GM18873 (cell line): ENCODE data around the gene TCERG1L.

Experiments used
- ATAC-seq: cut with Tn5 transposase; IDR thresholded peaks from one replicate; pipeline ENCODE4 v1.9.1; 2021; ENCODE audit warnings: mild to moderate bottlenecking, moderate library complexity, moderate number of reproducible peaks; ENCODE audit not compliant: unreplicated experiment, low FRiP score

Gene TCERG1L

DNA sequence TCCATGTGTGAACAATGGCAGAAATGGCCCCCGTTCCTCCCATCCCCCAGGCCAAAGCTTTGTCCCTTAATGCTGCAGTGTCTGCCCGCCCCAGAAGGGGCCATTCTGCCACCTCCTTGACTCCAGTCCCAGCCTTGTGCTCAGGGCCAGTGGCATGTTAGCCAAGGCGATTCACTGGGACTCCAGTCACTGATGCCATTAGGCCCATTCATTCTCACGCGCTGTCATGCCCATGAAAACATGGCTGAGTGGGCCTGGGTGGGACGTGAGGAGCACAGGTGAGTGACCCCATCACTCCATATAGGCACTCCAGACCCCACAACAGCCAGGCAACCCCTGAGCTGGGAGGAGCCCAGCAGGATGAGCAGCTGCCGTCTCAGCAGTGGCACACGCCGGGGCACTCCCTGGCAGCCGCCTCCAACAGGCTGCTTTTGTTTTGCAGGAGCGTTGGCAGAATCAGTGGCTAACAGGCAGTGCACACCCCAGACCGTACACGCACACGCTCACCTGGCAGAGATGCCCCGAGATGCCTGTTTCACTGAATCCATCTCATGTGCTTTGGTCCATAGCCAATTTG, 79.5 kb downstream of the TCERG1L start:
- no peak for ATAC-seq

DNA sequence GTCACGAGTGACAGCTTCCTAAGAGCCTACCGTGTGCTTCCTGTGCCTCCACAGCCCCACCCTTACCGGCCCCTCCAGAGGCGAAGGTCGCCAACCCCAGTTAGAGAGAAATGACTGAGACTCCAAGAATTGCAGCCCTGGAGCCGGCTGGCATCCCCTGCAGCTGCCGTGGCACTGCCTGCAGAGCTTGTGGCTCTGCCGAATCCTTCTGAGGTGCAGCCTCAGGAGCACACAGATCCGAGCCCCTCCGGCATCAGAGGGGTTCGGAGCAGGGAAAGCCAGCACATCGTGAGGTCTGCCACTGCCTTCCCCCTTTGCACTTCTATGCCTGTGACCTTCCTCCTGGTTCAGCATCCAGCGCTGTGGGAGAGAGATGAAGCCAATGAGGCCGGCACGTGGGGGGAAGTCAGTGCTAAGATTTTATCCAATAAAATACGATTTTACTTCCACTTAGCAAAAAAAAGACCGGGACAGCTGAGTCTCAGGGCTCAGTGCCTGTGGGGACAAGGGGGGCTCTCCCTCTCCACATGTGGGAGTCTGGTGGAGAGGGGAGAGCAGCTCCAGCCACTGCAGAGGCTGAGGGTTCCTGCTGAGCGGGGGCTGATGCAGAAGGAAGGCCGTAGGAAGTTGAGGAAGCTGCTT, 80.1 kb downstream of the TCERG1L start:
- ATAC-seq, result no peak

DNA sequence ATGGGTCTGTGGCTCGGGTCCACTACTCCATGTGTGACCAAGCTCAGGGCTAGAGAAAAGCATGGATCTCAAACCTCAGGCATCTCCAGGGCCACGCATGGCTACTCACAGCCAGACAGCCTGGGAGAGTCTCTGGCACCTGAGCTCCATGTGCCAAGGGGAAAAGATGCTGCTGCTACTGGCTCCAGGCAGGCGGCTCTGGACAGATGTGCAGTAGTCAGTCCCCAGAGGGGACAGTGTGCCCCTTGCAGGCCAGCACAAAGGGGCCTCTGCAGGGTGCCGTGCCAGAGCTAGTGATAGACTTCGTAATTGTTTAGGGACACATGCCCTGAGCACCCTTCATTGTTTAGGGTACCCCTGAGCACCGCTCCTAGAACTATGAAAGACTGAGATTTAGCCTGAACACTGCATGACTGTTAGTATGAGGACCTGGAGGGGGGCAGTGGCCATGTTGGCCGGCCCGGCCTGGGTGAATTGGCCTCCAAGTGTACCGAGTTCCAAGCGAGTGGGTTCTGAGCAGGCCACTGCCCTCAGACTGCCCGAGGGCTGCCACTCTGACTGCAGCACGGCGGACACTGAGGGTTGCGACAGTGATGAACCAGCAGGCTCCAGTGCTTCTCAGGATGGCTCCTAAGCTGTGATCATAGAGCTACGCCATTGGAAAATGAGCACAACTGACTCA, 80.7 kb downstream of the TCERG1L start:
- no peak for ATAC-seq

DNA sequence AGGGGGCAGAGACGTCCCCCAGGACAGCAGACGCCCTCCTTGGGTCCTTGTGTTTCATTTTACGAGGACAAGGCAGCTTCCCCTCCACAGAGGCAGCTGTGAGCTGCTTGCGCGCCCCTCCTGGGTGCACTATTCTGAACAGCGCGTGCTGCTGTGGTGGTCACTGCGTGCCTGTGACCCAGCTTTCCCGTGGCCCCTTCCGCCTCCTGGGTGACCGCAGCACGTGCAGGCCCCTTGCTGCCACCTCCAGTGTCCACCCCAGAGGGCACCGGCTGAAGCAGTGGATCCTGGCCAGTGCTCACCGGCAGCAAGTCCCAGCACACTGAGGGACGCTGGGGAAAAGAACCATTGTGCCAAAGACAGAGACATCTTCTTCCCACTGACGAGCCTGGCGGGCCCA, 81.4 kb downstream of the TCERG1L start:
- ATAC-seq, result no peak

DNA sequence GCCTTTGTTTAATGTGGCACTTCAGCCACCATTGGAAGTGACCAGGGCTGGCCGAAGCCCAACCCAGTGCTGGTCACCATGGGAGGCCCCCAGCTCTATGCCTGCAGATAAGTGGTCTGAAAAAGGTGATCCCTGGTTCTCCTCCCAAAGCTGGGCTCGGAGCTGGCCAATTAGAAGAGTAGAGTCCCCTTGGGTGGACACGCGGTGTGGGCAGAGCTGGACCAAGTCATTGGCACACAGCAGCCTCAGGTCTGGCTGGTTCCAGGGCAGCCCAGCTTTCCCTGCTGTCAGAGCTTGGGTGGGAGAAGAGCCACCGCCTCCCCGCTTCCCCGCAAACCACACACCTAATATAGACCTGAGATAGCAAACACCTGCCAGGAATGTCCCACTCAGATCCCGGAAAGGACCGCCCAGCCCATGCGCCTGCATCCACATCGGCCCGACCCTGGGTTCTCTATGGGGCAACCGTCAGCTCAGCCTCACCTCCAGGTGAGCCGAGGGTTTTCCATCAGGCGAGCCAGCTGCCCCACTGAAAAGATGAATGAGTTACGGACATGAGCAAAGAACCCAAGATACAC, 84.3 kb downstream of the TCERG1L start:
- ATAC-seq, result no peak

DNA sequence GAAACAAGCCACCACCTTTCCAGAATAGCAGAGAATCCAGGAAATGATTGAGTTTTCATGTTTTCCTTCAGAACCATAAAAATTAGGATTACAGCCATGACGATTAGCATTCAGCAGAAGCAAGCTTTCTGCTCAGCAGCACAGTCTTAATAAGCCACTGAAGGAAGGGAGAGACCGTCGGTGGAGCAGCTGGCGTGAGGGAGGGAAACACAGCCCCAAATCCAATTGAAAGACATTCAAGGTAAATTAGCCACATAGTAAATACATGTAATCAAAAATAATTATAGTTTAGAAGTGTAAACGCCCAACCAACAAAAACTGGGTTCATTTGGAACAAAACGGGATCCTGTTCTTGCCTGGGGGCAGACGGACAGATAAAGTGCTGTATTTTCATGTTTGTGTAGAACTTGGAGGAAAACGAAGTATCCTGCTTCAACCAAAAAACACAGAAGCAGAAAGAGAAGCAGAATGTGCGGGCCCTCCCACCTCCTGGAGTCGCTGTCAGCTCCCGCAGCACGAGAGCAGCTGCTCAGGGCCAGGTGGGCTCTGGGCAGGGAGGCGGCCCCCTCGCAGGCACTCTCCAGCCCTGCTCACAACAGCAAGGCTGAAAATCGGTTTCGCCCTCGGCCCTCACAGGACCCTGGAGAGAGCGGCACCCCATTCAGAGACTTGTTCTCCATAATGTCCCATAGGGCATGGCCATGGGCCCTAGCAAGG, 84.9 kb downstream of the TCERG1L start:
- no peak for ATAC-seq

DNA sequence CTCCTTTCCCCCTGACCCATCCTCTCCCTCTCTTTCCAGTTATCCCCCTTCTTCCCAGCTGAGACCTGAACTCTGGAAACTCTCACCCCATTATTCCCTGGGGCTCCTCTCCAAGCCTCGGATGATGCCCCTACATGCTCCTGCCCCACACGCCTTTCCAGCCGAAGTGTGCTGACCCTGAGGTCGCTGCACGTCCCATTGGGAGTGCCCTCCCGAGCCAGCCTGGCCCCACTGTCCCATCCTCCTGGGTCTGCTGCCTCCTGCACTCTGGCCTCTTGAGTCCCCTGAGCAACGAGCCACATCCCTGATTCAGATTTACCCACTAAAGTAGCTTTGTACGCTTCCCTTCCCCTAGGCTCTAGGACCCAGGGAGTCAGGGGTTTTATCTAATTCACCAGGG, 87.4 kb downstream of the TCERG1L start:
- no peak for ATAC-seq

DNA sequence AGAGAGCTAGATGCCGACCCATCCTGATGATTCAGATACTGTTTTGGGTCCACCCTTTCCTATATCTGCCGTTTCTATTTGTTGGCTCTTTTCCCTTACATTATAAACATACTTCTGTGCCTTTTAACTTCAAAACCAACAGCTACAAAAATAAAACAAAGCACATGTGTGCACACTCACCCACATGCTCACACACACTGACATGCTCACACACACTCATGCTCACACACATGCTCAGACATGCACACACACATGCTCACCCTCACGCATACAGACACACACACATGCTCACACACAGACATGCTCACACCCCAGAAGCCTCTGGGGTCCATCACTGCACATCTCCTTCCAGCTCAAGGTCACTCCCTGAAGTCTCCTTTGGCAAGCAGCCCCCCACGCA, 88.1 kb downstream of the TCERG1L start:
- ATAC-seq, result no peak

DNA sequence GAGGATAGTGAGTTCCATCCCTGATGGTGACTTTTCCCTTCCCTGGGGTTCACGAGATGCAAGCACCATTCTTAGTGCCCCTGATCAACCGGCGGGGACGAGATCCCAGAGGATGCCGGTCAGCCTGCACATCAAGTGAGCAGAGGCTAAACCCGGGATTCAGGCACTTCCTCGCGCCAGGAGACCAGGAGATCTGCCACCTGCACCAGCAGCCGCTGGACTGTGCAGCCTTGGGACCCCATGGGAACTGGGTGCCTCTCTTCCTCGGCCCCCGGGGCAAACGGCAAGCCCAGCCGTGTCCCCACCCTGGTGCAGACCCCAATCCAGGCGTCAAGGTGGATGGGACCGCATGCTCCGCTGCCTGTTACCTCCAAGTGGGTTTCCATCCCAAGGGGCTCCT, 88.5 kb downstream of the TCERG1L start:
- no peak for ATAC-seq

DNA sequence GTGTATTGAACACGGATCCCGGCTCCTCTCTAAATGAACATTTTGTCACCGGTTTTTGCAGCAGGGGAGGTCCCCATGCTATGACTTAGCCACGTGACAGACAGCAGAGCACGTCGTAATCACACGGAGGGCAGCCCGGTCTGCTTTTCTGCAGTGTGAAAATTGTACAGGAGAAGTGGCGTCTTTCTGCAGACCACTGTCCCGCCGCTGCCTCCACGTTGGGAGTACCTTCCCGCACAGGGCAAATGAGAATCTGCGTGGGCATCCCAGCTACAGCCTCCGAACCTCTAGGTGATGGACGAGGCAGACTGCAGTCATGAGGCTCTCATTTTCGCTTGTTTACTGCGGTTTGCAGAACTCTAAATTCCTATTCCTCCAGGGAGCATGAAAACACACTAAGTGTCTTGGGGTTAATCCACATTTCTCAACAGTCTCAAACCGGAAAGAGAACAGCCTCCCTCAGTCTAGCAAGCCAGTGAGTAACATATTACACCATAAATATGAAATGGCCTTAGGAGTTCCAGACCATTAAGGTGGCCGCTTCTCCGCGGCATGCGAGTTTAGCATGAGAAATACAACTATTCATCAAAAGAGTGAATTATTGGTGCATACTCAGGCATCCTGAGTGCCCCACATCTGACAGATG, 89.8 kb downstream of the TCERG1L start:
- no peak for ATAC-seq

DNA sequence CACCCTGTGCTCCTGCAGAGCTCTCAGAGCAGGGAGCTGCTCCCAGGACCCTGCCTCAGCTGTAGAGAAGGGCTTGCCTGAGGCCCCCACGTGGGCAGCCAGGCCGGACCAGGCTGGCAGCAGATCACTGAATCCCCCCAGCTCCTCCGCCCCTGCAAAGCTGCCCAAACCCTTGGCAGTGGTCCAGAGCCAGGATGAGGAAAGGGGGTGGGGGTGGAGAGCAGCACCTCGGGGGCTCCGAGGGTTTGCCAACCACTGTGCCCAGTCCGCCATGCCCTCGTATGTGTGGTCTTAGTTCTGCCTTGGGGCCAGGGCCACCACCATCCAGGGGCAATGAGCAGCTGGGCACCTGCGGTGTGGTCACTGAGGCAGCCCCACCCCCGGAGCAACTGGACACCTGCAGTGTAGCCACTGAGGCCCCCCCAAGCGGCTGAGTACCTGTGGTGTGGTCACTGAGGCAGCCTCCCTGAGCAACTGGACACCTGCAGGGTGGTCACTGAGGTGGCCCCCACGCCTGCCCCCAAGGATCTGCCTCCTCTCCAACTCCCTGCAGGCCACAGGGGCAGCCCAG, 90.8 kb downstream of the TCERG1L start:
- ATAC-seq, result no peak

DNA sequence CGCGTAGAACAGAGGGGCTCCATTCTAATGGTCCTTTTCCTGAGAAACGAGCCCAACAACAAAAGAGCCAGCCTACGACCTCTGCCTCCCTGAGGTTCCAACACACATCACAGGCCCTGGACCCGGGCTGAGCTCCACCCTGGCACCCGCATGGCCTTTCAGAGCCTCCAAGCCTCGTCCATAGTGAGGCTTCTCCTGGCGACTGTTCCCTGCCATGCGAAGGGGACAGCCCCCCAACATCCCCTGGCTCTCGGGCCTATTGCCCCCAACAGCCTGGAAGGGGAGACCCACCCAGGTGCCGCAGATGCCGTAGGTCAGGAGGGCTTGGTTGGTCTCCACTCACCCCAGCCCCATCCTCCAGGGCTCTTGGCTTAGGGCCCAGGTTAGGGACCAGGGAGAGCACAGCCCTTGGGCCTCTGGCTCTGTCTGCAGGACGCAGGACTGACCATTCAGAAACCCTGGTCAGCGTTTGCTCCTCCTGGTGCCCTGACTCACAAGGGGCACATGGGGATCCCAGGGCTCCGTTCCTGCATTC, 91.5 kb downstream of the TCERG1L start:
- no peak for ATAC-seq

DNA sequence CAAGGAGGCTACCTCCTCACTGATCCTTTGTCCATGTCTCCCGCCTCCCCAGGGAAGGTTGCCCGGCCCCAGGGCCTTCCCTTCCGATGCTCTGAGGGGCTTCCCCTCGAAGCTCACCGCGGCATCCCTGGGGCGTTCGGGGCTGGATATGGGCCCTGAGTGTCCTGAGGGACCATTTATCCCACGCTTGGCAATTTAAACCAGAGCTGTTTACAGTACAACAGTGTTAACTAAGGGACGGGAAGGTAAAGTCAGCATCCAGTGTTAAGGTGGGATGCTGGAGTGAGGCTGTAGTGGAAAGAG, 92.0 kb downstream of the TCERG1L start:
- ATAC-seq, result no peak

DNA sequence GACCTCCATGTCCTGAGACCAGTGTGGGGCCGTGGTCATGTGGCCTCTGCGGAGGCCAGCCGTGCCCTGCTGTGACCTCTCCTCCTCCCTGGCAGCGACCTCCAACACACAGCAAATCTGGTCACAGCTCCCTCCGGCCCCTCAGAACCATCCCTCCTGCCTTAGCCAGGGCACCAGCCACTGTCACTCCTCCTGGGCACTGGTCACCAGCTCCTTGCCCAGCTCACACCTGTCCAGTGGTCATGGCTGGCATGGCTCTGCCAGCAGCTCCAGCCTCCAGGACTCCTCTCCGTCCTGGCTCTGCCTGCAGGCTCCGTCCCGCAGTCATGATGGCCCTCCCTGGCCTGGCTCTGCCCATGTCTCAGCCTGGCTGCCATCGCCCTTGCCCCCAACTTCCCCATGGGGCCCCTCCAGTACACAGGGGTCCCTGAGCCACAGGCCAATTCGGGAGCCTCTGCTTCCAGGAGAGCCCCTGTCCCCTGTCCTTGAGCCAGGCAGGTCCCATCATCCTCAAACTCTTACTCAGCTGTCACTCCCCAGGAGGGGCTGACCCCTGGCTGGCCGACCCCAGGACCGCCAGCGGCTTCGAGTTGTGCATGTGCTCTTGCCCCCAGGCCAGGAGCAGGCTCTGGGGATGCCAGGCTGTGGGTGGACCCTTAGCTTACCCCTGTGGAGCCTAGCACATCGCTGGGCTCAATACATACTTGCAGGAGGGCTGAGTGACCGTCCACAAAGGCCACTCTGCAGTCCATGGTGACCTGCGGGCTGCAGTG, 92.5 kb downstream of the TCERG1L start:
- ATAC-seq, result no peak

DNA sequence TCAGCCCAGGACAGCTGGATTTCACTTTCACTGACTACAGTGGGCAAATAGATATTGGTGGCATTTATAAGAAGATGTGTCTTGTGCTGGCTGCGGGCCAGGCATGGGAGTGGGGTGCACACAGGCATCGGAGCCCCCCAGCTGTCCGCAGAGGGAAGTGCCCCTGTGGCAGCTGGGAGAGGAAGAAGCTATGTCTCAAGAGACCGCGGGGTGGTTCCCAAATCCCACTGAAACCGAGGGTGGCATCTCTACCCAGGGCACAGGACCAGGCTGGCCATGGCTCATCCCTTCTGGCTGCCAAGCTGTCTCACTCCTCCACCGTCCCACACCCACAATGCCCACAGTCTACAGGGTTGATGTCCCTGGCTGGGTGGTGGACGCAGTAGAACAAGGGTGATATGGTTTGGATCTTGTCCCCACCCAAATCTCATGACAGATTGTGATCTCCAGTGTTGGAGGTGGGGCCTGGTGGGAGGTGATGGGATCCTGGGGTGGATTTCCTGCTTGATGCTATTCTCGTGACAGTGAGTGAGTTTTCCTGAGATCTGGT, 94.8 kb downstream of the TCERG1L start:
- ATAC-seq, result no peak

DNA sequence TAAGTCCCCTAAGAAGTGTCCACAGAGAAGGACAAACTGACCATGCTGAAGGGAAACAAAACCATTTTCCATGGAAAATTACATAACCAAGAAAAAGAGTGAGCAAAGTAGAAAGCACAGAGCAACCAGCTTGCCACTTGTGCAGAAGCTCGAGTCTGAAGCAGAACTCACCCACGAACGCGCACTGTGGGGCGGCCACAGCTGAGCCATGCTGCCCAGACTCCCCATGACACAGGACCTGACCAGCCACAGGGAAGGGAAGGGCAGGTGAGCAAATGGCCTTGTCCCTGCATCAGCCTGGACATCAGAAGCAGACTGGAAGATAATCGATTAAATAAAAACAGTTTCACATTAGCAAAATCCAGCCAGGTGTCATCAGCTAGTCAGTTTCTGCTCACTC, 95.7 kb downstream of the TCERG1L start:
- no peak for ATAC-seq

DNA sequence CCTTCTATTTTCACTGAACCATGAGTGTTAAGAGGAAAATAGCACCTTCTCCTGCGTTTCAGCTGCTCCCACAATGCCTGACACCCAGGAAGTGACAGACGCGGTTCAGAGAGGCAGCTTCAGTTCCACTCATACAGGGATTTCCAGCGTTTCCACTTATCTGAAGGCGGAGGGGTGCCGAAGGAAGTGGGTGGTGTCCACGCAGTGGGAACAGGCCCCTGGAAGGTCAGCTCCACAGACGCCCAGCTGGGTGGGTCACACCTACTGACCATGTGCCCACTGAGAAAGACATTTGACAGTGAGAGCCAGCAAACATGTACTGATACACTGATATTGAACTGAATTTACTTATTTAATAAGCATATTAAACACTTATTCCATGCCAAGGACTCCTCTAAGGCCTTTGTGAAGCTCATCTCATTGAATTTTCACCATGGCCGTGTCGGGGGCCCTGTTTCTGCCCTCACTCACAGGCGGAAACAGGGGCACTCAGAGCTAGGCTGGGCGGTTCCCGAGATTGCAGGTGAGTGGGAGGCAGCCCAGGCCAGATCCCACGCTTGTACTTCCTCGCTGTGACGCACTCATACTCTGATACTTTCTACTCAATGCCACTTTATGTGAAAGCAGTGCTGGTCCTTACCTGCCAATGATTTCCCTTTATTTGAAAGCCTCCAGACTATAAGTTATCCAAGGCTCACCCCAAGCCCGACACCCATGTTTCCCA, 96.8 kb downstream of the TCERG1L start:
- no peak for ATAC-seq

DNA sequence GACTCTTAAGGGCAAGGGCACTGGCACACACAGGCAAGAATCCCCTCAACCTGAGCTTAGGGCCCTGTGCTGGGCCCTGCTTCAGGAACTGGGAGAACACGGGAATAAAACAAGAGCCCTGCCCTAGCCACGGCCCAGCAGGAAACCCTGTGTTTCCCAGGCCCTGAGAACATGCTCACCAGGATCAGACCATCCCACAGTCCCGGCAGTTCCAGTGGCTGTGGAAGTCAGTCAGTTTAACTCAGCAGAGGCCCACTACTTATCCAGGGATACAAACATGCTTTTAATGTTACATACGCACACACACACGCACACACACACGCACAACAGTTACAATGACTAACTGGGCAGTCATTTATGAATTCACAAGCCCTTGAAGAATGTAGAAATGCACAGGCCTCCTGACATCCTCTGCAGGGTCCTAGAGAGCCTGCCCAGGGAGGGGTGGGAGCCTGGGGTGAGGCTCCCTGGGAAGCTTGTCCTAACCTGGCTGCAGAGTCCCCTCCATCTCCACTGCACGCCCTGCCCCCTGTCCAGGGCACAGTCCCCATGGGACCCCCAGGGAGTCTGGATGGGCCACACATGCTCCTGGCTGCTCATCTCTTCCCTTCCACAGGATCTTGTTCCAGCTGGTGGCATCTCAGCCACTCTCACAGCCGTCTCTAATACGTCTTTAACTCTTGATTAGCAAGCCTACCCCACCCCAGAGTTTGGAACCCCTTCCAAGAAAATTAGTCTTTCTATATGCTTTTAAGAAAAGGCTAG, 97.6 kb downstream of the TCERG1L start:
- no peak for ATAC-seq
